ENCODE results near the gene OPRD1. TPM values are rescaled to one million over a fixed set of nuclear protein-coding genes. Genes with fewer than 3 reads are reported as not detected.
A peak's percentile ranks its signal among the peaks of the same experiment; 100 is the strongest.
"Not testable (repeated sequence)": the region's sequence is repeated elsewhere in the genome, so short reads cannot be mapped to it uniquely, and the experiment has no call there.

OPRD1 gene
- total RNA-seq, 1 donor from 2014 or later = not detected

GRCh38 chr1:28836421-28836956 lies 24.5 kb downstream of the OPRD1 start:
- TF ChIP-seq CTCF (IDR thresholded peaks at IDR 0.05) = no peak
- Histone ChIP-seq H3K4me3 (no peak overlapping the region), H3K36me3 (no peaks in the 10 kb centered on the region), H3K9me3 (no peaks in the 10 kb centered on the region), H3K27me3 (ENCODE audit: low read depth) (no peaks in the 10 kb centered on the region), H3K4me1 (no peaks in the 10 kb centered on the region), H3K27ac (no peak overlapping the region)
- DNase-seq = no peak
- intact Hi-C loops (cut with DNase I) = no loop called here
- no peak for ATAC-seq

GRCh38 chr1:28840928-28841544 lies 29.1 kb downstream of the OPRD1 start:
- intact Hi-C loops (cut with DNase I) = no loop called here
- Histone ChIP-seq H3K4me1 (no peaks in the 10 kb centered on the region), H3K9me3 (no peaks in the 10 kb centered on the region), H3K27me3 (ENCODE audit: low read depth) (no peaks in the 10 kb centered on the region), H3K36me3 (no peaks in the 10 kb centered on the region), H3K27ac (no peak overlapping the region), H3K4me3 (no peak overlapping the region)
- DNase-seq = no peak
- no peak for TF ChIP-seq CTCF (IDR thresholded peaks at IDR 0.05)
- ATAC-seq = no peak

GRCh38 chr1:28845786-28846543 lies 34.0 kb downstream of the OPRD1 start:
- no peaks in the 10 kb centered on the region for H3K4me1 ChIP-seq
- no peak for TF ChIP-seq CTCF (IDR thresholded peaks at IDR 0.05)
- H3K9me3 ChIP-seq = no peaks in the 10 kb centered on the region
- no peak for ATAC-seq
- intact Hi-C loops (cut with DNase I) = no loop called here
- DNase-seq = no peak
- no peaks in the 10 kb centered on the region for H3K27me3 ChIP-seq (ENCODE audit: low read depth)
- H3K36me3 ChIP-seq = no peaks in the 10 kb centered on the region
- no peak overlapping the region for H3K4me3 ChIP-seq
- no peak overlapping the region for H3K27ac ChIP-seq

GRCh38 chr1:28847207-28847606 lies 35.2 kb downstream of the OPRD1 start:
- H3K27ac ChIP-seq = peak overlapping the region; percentile 56
- H3K9me3 ChIP-seq; H3K4me3 ChIP-seq; intact Hi-C loops (cut with DNase I); H3K36me3 ChIP-seq; H3K27me3 ChIP-seq (ENCODE audit: low read depth); H3K4me1 ChIP-seq: not testable (repeated sequence)
- ATAC-seq (peak; percentile 76 to 85), DNase-seq (peak; percentile 75)

GRCh38 chr1:28848416-28848815 lies 36.4 kb downstream of the OPRD1 start:
- ATAC-seq (peak; percentile 67 to 84), DNase-seq (no peak)
- peak overlapping the region; percentile 56 for H3K27ac ChIP-seq

More at GRCh38 chr1:28848416-28848815, 36.4 kb downstream of the OPRD1 start:
- intact Hi-C loops (cut with DNase I) = no loop called here
- no peak for TF ChIP-seq CTCF (IDR thresholded peaks at IDR 0.05)
- H3K4me3 ChIP-seq = no peak overlapping the region
- H3K36me3 ChIP-seq = no peaks in the 10 kb centered on the region
- no peaks in the 10 kb centered on the region for H3K27me3 ChIP-seq (ENCODE audit: low read depth)
- no peaks in the 10 kb centered on the region for H3K9me3 ChIP-seq
- H3K4me1 ChIP-seq = no peaks in the 10 kb centered on the region

All from lower lobe of right lung (tissue), 2 donors.